OCI-LY1 (cell line): ENCODE measurements around the gene NKTR.

Source experiments
- EZH2 ChIP-seq: fragments of 200-600 bp; sonication (generic), shearing (Covaris generic); IDR thresholded peaks from 2 replicates; pipeline ENCODE4 v1.8.0; 2017; ENCODE audit warnings: borderline replicate concordance, mixed run types, mild to moderate bottlenecking, antibody characterized with exemption, low read length, moderate library complexity, mixed read lengths
- TF ChIP-seq, protein P1 (sequence below): fragments of 200-600 bp; sonication (generic), shearing (Covaris generic); IDR thresholded peaks from 2 replicates; pipeline ENCODE4 v1.5.1; 2017; ENCODE audit warnings: mild to moderate bottlenecking, antibody characterized with exemption, low read length, moderate library complexity, mixed read lengths

DNA sequence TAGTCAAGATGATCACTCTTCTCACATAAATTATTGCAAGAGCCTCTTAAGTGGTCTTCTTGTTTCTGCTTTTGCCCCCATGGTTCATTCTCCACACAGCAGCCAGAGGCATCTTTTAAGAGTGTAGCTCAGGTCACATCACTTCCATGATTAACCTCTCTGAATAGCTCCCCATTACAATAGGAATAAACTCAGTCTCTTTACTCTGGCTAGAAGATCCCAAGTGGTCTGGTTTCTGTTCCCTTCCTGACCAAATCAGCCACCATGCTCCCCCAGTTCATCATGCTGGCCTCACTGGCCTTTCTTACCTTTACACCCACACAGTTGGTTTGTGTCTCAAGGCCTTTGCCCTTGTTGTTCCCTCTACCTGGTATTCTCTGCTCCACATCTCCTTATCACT, 93.9 kb downstream of the NKTR start:
- TF ChIP-seq, protein P1, sequence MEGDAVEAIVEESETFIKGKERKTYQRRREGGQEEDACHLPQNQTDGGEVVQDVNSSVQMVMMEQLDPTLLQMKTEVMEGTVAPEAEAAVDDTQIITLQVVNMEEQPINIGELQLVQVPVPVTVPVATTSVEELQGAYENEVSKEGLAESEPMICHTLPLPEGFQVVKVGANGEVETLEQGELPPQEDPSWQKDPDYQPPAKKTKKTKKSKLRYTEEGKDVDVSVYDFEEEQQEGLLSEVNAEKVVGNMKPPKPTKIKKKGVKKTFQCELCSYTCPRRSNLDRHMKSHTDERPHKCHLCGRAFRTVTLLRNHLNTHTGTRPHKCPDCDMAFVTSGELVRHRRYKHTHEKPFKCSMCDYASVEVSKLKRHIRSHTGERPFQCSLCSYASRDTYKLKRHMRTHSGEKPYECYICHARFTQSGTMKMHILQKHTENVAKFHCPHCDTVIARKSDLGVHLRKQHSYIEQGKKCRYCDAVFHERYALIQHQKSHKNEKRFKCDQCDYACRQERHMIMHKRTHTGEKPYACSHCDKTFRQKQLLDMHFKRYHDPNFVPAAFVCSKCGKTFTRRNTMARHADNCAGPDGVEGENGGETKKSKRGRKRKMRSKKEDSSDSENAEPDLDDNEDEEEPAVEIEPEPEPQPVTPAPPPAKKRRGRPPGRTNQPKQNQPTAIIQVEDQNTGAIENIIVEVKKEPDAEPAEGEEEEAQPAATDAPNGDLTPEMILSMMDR = no peak
- no peak for TF ChIP-seq EZH2
